Activated naive CD4-positive, alpha-beta T cell treated with anti-CD3 and anti-CD28 coated beads, Interleukin-2, amount 50 U/mL, for 72 hours (primary cell): ENCODE data around the gene METTL8. TPM values are rescaled to one million over a fixed set of nuclear protein-coding genes. Genes with fewer than 3 reads are reported as not detected.
"Not testable (repeated sequence)": the region's sequence is repeated elsewhere in the genome, so short reads cannot be mapped to it uniquely, and the experiment has no call there.

Experiments
- ATAC-seq, 2 donors: fragments of 150-1000 bp; cut with Tn5 transposase; 2 replicates each; pipeline ENCODE4 v1.10.0; 2021; ENCODE audit warnings: mild to moderate bottlenecking in 2 of 2, moderate library complexity in 2 of 2
- DNase-seq, 2 donors: peaks; one replicate each; pipeline ENCODE4 v3.0.0; 2021 to 2022; ENCODE audit warnings: low spot score in 2 of 2
- H3K27ac Mint-ChIP-seq, 2 donors: one replicate each; pipeline ENCODE4 v1.8.0; 2022; ENCODE audit warnings: mild to moderate bottlenecking in 2 of 2, mixed read lengths in 2 of 2
- H3K36me3 Mint-ChIP-seq, 2 donors: one replicate each; pipeline ENCODE4 v1.8.0; 2022; ENCODE audit warnings: mixed read lengths in 2 of 2
- H3K9me3 Mint-ChIP-seq, 2 donors: one replicate each; pipeline ENCODE4 v1.8.0; 2022; ENCODE audit warnings: mixed read lengths in 2 of 2
- total RNA-seq, 2 donors: library from RNA; stranded (reverse); gene quantifications; one replicate each; pipeline ENCODE4 v1.2.3, GENCODE V29; 2022

Gene METTL8
- total RNA-seq, 2 donors from 2014 or later = 20.0 to 43.1 TPM

DNA sequence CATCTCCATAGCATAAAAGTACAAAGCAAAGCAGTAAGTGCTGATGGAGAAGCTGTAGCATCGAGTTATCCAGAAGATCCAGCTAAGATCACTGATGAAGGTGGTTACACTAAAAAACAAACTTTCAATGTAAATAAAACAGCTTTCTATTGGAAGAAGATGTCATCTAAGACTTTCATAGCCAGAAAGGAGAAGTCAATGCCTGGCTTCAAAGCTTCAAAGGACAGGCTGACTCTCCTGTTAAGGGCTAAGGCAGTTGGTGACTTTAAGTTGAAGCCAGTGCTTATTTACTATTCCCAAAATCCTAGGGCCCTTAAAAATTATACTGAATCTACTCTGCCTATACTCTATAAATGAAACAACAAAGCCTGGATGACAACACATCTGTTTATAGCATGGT, 44.0 kb downstream of the METTL8 start:
- ATAC-seq (no peak), DNase-seq (no peak)
- Mint-ChIP-seq H3K9me3 (no peaks in the 10 kb centered on the region), H3K27ac (no peak overlapping the region), H3K36me3 (peaks cover 0 to 20% of the 10 kb centered on the region in 2 donors)

GRCh38 chr2:171389325-171389724, 44.5 kb downstream of the METTL8 start:
- ATAC-seq (peak in 1 of 2 donors; percentile 3), DNase-seq (no peak)
- Mint-ChIP-seq H3K36me3 (peaks cover 0 to 20% of the 10 kb centered on the region in 2 donors), H3K27ac (no peak overlapping the region), H3K9me3 (no peaks in the 10 kb centered on the region)

GRCh38 chr2:171387052-171387451, 46.7 kb downstream of the METTL8 start:
- DNase-seq (no peak), ATAC-seq (no peak)
- no peak overlapping the region for H3K27ac Mint-ChIP-seq
- H3K9me3 Mint-ChIP-seq = peaks cover 0 to 5% of the 10 kb centered on the region in 2 donors
- peaks cover 5 to 33% of the 10 kb centered on the region in 2 donors for H3K36me3 Mint-ChIP-seq

DNA sequence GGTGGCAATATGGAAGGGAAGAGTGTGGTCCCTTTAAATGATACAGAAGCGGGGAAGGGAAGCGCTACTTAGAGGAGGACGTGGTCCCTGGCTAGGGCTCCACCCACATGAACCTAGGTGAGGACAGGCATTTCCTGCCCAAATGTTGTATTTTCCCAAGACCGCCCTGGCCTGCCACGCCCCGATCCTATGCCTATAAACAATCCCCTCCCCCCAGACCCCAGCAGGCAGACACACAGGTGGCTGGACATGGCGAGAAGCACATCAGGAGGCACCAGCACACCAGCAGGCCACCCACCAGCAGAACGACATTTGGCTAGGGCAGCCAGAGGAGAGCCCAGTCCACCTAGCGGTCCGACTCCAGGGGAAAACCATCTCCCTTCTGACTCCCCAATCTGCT, 47.2 kb downstream of the METTL8 start:
- H3K27ac Mint-ChIP-seq = no peak overlapping the region
- no peak for DNase-seq
- ATAC-seq = no peak
- peaks cover 0 to 5% of the 10 kb centered on the region in 2 donors for H3K9me3 Mint-ChIP-seq
- peaks cover 8 to 31% of the 10 kb centered on the region in 2 donors for H3K36me3 Mint-ChIP-seq

DNA sequence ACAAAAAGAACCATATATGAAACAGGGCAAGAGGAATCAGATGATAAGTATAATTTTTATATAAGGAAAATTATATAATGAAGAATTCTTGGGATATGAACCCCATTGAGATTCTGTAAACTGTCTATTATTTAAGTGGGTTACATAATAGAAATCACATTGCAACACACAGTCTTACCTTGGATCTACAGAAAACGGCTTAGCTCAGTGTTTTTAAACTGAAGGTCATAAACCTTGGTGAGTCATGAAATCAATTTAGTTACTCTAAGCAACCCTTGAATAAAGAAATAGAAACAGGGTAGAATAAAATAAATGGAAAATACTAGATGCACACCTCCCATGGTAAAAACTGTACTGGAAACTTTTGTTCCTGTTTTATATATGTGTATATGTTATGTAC, 50.7 kb downstream of the METTL8 start:
- Mint-ChIP-seq H3K27ac (no peak overlapping the region), H3K36me3 (peaks cover 35 to 53% of the 10 kb centered on the region in 2 donors), H3K9me3 (peaks cover 13 to 30% of the 10 kb centered on the region in 2 donors)
- DNase-seq = no peak
- ATAC-seq = no peak

- H3K36me3 Mint-ChIP-seq = peaks cover 43 to 58% of the 10 kb centered on the region in 2 donors
- ATAC-seq, DNase-seq: not testable (repeated sequence)
Observed at GRCh38 chr2:171382175-171382574, 51.6 kb downstream of the METTL8 start.

DNA sequence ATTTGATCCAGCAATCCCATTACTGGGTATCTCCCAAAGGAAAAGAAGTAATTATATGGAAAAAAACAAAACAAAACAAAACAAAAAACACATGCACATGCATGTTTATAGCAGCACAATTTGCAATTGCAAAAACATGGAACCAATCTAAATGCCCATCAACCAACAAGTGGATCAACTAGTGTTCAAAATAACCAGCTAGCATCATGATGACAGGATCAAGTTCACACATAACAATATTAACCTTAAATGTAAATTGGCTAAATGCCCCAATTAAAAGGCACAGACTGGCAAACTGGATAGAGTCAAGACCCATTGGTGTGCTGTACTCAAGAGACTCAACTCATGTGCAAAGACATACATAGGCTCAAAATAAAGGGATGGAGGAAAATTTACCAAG, 55.9 kb downstream of the METTL8 start:
- H3K27ac Mint-ChIP-seq, DNase-seq, ATAC-seq: not testable (repeated sequence)
- H3K9me3 Mint-ChIP-seq = peaks cover 31 to 67% of the 10 kb centered on the region in 2 donors
- H3K36me3 Mint-ChIP-seq = peaks cover 69 to 90% of the 10 kb centered on the region in 2 donors

More at GRCh38 chr2:171382175-171382574, 51.6 kb downstream of the METTL8 start:
- not testable (repeated sequence) for H3K27ac Mint-ChIP-seq
- peaks cover 22 to 39% of the 10 kb centered on the region in 2 donors for H3K9me3 Mint-ChIP-seq

GRCh38 chr2:171367692-171368091, 66.1 kb downstream of the METTL8 start:
- H3K27ac Mint-ChIP-seq = no peak overlapping the region
- DNase-seq (no peak), ATAC-seq (no peak)
- peaks cover 0 to 7% of the 10 kb centered on the region in 2 donors for H3K9me3 Mint-ChIP-seq
- peaks cover 13 to 16% of the 10 kb centered on the region in 2 donors for H3K36me3 Mint-ChIP-seq

GRCh38 chr2:171365778-171366177, 68.0 kb downstream of the METTL8 start:
- Mint-ChIP-seq H3K36me3 (peaks cover 13 to 16% of the 10 kb centered on the region in 2 donors), H3K9me3 (peaks cover 0 to 7% of the 10 kb centered on the region in 2 donors), H3K27ac (no peak overlapping the region)
- DNase-seq = no peak
- ATAC-seq = no peak

- H3K9me3 Mint-ChIP-seq = peaks cover 0 to 7% of the 10 kb centered on the region in 2 donors
- H3K27ac Mint-ChIP-seq = no peak overlapping the region
- H3K36me3 Mint-ChIP-seq = peaks cover 13 to 16% of the 10 kb centered on the region in 2 donors
- ATAC-seq (no peak), DNase-seq (no peak)
Observed at GRCh38 chr2:171365232-171365631, 68.6 kb downstream of the METTL8 start.

DNA sequence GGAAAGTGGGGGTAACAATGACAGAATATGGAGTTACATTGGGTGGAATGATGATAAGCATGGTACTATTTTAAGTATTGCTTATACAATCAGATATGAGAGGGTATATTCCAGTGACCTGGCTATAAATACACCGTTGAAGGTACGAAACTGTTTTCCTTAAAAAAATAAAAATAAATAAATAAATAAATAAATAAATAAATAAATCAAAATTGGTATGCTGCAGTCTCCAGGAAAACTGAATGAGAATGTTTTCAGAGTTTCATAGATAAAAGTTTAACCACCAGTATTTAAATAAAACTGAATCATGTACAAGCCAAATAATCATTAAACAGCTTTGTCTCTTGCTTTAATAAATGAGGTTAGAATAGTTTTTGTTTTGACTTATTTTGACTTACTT, 71.4 kb downstream of the METTL8 start:
- peaks cover 7 to 9% of the 10 kb centered on the region in 2 donors for H3K9me3 Mint-ChIP-seq
- ATAC-seq (no peak), DNase-seq (no peak)
- peaks cover 13 to 29% of the 10 kb centered on the region in 2 donors for H3K36me3 Mint-ChIP-seq
- H3K27ac Mint-ChIP-seq = no peak overlapping the region

DNA sequence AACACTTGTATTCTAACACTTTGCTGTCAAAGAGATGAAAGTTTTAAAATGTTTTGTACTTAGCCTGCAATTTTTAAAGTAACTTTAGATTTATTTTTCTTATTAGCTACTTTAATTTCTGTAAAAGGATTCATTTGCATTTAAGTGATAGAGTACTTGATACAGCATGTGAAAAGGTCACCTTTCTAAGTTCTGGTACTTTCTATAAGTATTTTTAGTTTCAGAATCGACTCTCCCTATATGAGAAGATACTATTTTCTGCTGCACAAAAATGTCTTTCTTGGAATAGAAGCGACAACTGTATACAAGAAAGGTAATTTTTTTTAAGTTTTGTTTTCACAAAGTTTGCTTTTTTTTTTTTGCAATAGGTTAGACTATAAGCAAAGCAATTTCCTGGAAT, 72.9 kb downstream of the METTL8 start:
- ATAC-seq = no peak
- DNase-seq = no peak
- Mint-ChIP-seq H3K9me3 (peaks cover under 1 to 12% of the 10 kb centered on the region in 2 donors), H3K27ac (no peak overlapping the region), H3K36me3 (peaks cover 8 to 31% of the 10 kb centered on the region in 2 donors)

GRCh38 chr2:171353746-171354145, 80.0 kb downstream of the METTL8 start:
- H3K36me3 Mint-ChIP-seq = peaks cover 29 to 58% of the 10 kb centered on the region in 2 donors
- not testable (repeated sequence) for DNase-seq, H3K27ac Mint-ChIP-seq, ATAC-seq
- peaks cover 4 to 27% of the 10 kb centered on the region in 2 donors for H3K9me3 Mint-ChIP-seq

GRCh38 chr2:171348056-171348455, 85.7 kb downstream of the METTL8 start:
- peaks cover 2 to 9% of the 10 kb centered on the region in 2 donors for H3K9me3 Mint-ChIP-seq
- DNase-seq = no peak
- no peak overlapping the region for H3K27ac Mint-ChIP-seq
- no peak for ATAC-seq
- H3K36me3 Mint-ChIP-seq = peaks cover 10 to 22% of the 10 kb centered on the region in 2 donors

- ATAC-seq (peak; percentile 82 to 83), DNase-seq (no peak)
- Mint-ChIP-seq H3K9me3 (peaks cover 0 to 7% of the 10 kb centered on the region in 2 donors), H3K36me3 (peaks cover 8 to 20% of the 10 kb centered on the region in 2 donors), H3K27ac (peak overlapping the region; percentile 64 to 68)
Observed at GRCh38 chr2:171347591-171348032, 86.2 kb downstream of the METTL8 start.

GRCh38 chr2:171346723-171347557, 86.8 kb downstream of the METTL8 start:
- peaks cover 4 to 17% of the 10 kb centered on the region in 2 donors for H3K36me3 Mint-ChIP-seq
- peaks cover 0 to 4% of the 10 kb centered on the region in 2 donors for H3K9me3 Mint-ChIP-seq
- peak; percentile 68 to 83 for ATAC-seq
- DNase-seq = no peak
- peak overlapping the region; percentile 64 to 68 for H3K27ac Mint-ChIP-seq

GRCh38 chr2:171345971-171346722, 87.6 kb downstream of the METTL8 start:
- Mint-ChIP-seq H3K36me3 (peaks cover 0 to 9% of the 10 kb centered on the region in 2 donors), H3K27ac (peak overlapping the region; percentile 44 to 64), H3K9me3 (no peaks in the 10 kb centered on the region)
- DNase-seq (no peak), ATAC-seq (no peak)
